Kidney (tissue), 14 donors: ENCODE results near the gene BEAN1. TPM values are rescaled to one million over a fixed set of nuclear protein-coding genes. Genes with fewer than 3 reads are reported as not detected.

Source experiments
- DNase-seq, 5 donors: peaks; one replicate each; pipeline ENCODE4 v3.0.0-alpha.2; 2013 to 2020
- FAIRE-seq: peaks from 2 replicates; lab custom pipeline; 2012; peaks lifted over from hg19 to GRCh38; lab: Jason Lieb, UNC
- H3K27ac ChIP-seq, 2 donors: one replicate each; pipeline ENCODE4 v1.7.0; 2013; ENCODE audit warnings: low read depth in 2 of 2, low read length in 2 of 2, inconsistent platforms in 1 of 2
- H3K27me3 ChIP-seq: one replicate; pipeline ENCODE4 v1.7.1; 2013; ENCODE audit warnings: low read length, inconsistent platforms; ENCODE audit not compliant: control insufficient read depth, insufficient read depth
- H3K36me3 ChIP-seq, 3 donors: one replicate each; pipeline versions ENCODE4 v1.7.0 to v1.7.1; 2013; ENCODE audit warnings: low read length in 3 of 3, control low read depth in 1 of 3, inconsistent platforms in 1 of 3; ENCODE audit not compliant: insufficient read depth in 3 of 3, control insufficient read depth in 2 of 3
- H3K4me1 ChIP-seq, 3 donors: one replicate each; pipeline versions ENCODE4 v1.7.0 to v1.7.1; 2013; ENCODE audit warnings: low read length in 3 of 3, inconsistent platforms in 1 of 3, low read depth in 1 of 3; ENCODE audit not compliant: control insufficient read depth in 2 of 3, insufficient read depth in 2 of 3
- H3K4me3 ChIP-seq, 3 donors: one replicate each; pipeline versions ENCODE4 v1.7.0 to v1.8.1; 2013; ENCODE audit warnings: low read length in 3 of 3, control low read depth in 1 of 3, inconsistent platforms in 1 of 3
- H3K9ac ChIP-seq, 3 donors: one replicate each; pipeline versions ENCODE4 v1.7.0 to v1.7.1; 2013; ENCODE audit warnings: low read length in 3 of 3, control low read depth in 1 of 3, inconsistent platforms in 1 of 3
- H3K9me3 ChIP-seq, 3 donors: one replicate each; pipeline versions ENCODE4 v1.7.0 to v1.7.1; 2013; ENCODE audit warnings: low read length in 3 of 3, control low read depth in 1 of 3, inconsistent platforms in 1 of 3; ENCODE audit not compliant: control insufficient read depth in 2 of 3, insufficient read depth in 1 of 3
- intact Hi-C: fragments of 100-400 bp; cut with DNase I; formaldehyde crosslinking; loops from one replicate; pipeline ENCODE4 v1.11.1; 2022
- polyA plus RNA-seq: library from polyadenylated mRNA; stranded (reverse); fragments of 350-450 nt; fragmentation: Illumina TruSeq; extraction: RNeasy Lipid Tissue Mini Kit (QIAGEN cat#74804); gene quantifications from one replicate; pipeline ENCODE4 v1.2.3, GENCODE V29; 2014; ENCODE audit warnings: low read depth, low replicate concordance; ENCODE audit not compliant: insufficient read depth
- total RNA-seq: library from RNA; stranded (reverse); fragmentation: NEBNext Ultra II Directional; extraction: Animal tissue kit (Norgen Biotek cat#: 25700); gene quantifications from one replicate; pipeline ENCODE4 v1.2.1, GENCODE V29; 2021
- TF ChIP-seq, protein P1 (sequence below): IDR thresholded peaks from 3 replicates; pipeline ENCODE4 v1.5.1; 2012; ENCODE audit warnings: mild to moderate bottlenecking, moderate library complexity, borderline replicate concordance; ENCODE audit not compliant: insufficient read depth; ENCODE audit errors: extremely low read depth
- donor health status: control.
- donor health status: control.
- donor health status: control.
- donor health status: control.
- donor health status: control.
- donor health status: DM: yes; HTN: yes; CAD: no.
- donor health status: Normal renal cell carcinoma (clear cell type).

The BEAN1 gene
- total and polyA plus RNA-seq, 2 donors from 2014 or later: 0.47 to 2.4 TPM

DNA sequence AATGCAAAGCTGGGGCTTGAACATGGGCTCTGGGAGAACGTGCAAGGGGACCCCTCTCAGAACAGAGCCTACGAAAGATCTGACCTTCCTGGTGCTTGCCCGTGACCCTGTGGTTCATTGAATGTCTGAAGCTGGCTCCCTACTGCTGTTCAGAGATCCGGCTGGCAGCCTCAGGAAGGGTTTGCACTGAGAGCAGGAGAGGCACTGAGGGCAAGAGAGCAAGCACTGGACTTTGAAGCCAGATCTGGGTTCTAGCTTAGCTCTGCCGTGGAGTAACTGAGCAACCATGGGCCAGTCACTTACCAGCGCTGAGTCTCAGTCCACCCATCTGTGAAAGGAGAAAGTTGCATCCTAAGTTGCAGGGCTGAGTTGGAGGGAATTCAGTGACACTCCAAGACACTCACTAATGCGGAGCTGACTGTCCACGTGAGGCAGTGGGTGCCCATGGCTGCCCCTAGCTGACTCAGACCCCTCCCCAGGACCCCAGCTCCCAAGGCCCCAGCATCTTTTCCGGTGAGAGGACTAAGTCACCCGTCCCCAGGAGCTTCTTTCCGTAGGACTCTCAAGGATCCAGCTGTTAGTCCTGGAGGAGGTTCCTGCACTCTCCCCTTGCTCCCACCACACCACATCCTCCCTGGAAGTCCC is 41.3 kb downstream of the BEAN1 start:
- Histone ChIP-seq H3K4me3 (no peak overlapping the region), H3K9ac (no peak overlapping the region), H3K27ac (no peak overlapping the region), H3K4me1 (no peaks in the 10 kb centered on the region), H3K36me3 (no peaks in the 10 kb centered on the region), H3K9me3 (no peaks in the 10 kb centered on the region), H3K27me3 (no peaks in the 10 kb centered on the region)
- FAIRE-seq: no peak
- no peak for DNase-seq
- intact Hi-C loops: no loop called here
- TF ChIP-seq, protein P1, sequence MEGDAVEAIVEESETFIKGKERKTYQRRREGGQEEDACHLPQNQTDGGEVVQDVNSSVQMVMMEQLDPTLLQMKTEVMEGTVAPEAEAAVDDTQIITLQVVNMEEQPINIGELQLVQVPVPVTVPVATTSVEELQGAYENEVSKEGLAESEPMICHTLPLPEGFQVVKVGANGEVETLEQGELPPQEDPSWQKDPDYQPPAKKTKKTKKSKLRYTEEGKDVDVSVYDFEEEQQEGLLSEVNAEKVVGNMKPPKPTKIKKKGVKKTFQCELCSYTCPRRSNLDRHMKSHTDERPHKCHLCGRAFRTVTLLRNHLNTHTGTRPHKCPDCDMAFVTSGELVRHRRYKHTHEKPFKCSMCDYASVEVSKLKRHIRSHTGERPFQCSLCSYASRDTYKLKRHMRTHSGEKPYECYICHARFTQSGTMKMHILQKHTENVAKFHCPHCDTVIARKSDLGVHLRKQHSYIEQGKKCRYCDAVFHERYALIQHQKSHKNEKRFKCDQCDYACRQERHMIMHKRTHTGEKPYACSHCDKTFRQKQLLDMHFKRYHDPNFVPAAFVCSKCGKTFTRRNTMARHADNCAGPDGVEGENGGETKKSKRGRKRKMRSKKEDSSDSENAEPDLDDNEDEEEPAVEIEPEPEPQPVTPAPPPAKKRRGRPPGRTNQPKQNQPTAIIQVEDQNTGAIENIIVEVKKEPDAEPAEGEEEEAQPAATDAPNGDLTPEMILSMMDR: no peak

GRCh38 chr16:66469291-66469946 is 42.3 kb downstream of the BEAN1 start:
- no peaks in the 10 kb centered on the region for H3K36me3 ChIP-seq

DNA sequence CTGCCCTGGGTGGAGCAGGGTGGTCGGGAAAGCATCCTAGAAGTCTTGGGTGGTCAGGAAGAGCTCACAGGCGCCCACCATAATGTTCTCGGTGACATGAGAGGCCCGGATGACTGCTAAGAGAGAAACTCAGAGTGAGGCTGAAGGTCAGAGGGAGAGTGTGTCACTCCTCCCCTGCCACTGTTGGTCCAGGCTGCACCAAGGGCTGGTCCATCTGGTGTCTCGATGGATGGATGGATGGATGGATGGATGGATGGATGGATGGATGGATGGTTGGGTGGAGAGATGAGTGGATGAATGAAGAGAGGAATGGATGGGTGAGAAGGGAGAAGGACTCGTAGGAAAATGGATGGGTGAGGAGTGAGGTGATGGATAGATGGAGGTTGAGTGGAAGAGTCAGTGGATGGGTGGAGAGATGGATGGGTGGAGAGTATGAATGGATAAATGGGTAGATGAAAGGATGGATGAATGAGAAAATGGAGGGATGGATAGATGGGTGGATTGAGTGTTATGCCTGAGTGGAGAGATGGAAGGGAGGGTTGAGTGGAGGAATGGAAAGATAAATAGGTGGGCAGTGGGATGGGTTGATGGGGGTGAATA is 43.0 kb downstream of the BEAN1 start:
- FAIRE-seq (no peak), DNase-seq (no peak)
- no peak overlapping the region for H3K9ac ChIP-seq
- no peak overlapping the region for H3K4me3 ChIP-seq
- no peak overlapping the region for H3K27ac ChIP-seq
- intact Hi-C loops: no loop called here
- H3K9me3 ChIP-seq: no peaks in the 10 kb centered on the region
- TF ChIP-seq, protein P1: no peak
- no peaks in the 10 kb centered on the region for H3K4me1 ChIP-seq
- no peaks in the 10 kb centered on the region for H3K36me3 ChIP-seq
- H3K27me3 ChIP-seq: no peaks in the 10 kb centered on the region

More at GRCh38 chr16:66469291-66469946, 42.3 kb downstream of the BEAN1 start:
- Histone ChIP-seq H3K27ac (no peak overlapping the region), H3K4me3 (no peak overlapping the region), H3K9ac (no peak overlapping the region), H3K9me3 (no peaks in the 10 kb centered on the region), H3K4me1 (no peaks in the 10 kb centered on the region), H3K27me3 (no peaks in the 10 kb centered on the region)
- TF ChIP-seq, protein P1: no peak
- FAIRE-seq: no peak
- DNase-seq: no peak
- intact Hi-C loops: no loop called here
